ENCODE data around the gene HS6ST1.
A peak's percentile ranks its signal among the peaks of the same experiment; 100 is the strongest.
"Not testable (repeated sequence)": the region's sequence is repeated elsewhere in the genome, so short reads cannot be mapped to it uniquely, and the experiment has no call there.

Gene HS6ST1

GRCh38 chr2:128264881-128265607 is 53.6 kb downstream of the HS6ST1 start:
- no peak for TF ChIP-seq POLR2A (IDR thresholded peaks at IDR 0.05; ENCODE audit: low read depth, low read length)
- DNase-seq (ENCODE audit: insufficient read length, low spot score) (no peak), FAIRE-seq (no peak)

- no peak for TF ChIP-seq POLR2A (IDR thresholded peaks at IDR 0.05; ENCODE audit: low read depth, low read length)
- DNase-seq (ENCODE audit: insufficient read length, low spot score): no peak
- no peak for FAIRE-seq
Observed at GRCh38 chr2:128263902-128264331, 54.8 kb downstream of the HS6ST1 start.

- no peak for DNase-seq (ENCODE audit: insufficient read length, low spot score)
- FAIRE-seq: no peak
- TF ChIP-seq POLR2A (IDR thresholded peaks at IDR 0.05; ENCODE audit: low read depth, low read length): no peak
Observed at GRCh38 chr2:128262315-128263253, 56.1 kb downstream of the HS6ST1 start.

GRCh38 chr2:128261245-128262128 is 57.2 kb downstream of the HS6ST1 start:
- no peak for FAIRE-seq
- TF ChIP-seq POLR2A (IDR thresholded peaks at IDR 0.05; ENCODE audit: low read depth, low read length): no peak
- DNase-seq (ENCODE audit: insufficient read length, low spot score): no peak

GRCh38 chr2:128260239-128261138 is 58.2 kb downstream of the HS6ST1 start:
- FAIRE-seq (peak; percentile 87), DNase-seq (ENCODE audit: insufficient read length, low spot score) (peak; percentile 87)
- TF ChIP-seq POLR2A (IDR thresholded peaks at IDR 0.05; ENCODE audit: low read depth, low read length): 0 out of 2 replicates have a peak, but pooled peaks have one; percentile 10

GRCh38 chr2:128259585-128259984 is 59.1 kb downstream of the HS6ST1 start:
- no peak for FAIRE-seq
- no peak for TF ChIP-seq POLR2A (IDR thresholded peaks at IDR 0.05; ENCODE audit: low read depth, low read length)
- DNase-seq (ENCODE audit: insufficient read length, low spot score): no peak

GRCh38 chr2:128258218-128258617 is 60.5 kb downstream of the HS6ST1 start:
- DNase-seq (ENCODE audit: insufficient read length, low spot score) (no peak), FAIRE-seq (no peak)
- no peak for TF ChIP-seq POLR2A (IDR thresholded peaks at IDR 0.05; ENCODE audit: low read depth, low read length)

GRCh38 chr2:128252501-128252900 is 66.2 kb downstream of the HS6ST1 start:
- no peak for TF ChIP-seq POLR2A (IDR thresholded peaks at IDR 0.05; ENCODE audit: low read depth, low read length)
- FAIRE-seq: no peak
- no peak for DNase-seq (ENCODE audit: insufficient read length, low spot score)

- not testable (repeated sequence) for DNase-seq (ENCODE audit: insufficient read length, low spot score); FAIRE-seq
Observed at GRCh38 chr2:128252086-128252485, 66.6 kb downstream of the HS6ST1 start.

GRCh38 chr2:128250229-128251025 is 68.2 kb downstream of the HS6ST1 start:
- FAIRE-seq (no peak), DNase-seq (ENCODE audit: insufficient read length, low spot score) (no peak)
- no peak for TF ChIP-seq POLR2A (IDR thresholded peaks at IDR 0.05; ENCODE audit: low read depth, low read length)

GRCh38 chr2:128249555-128249954 is 69.1 kb downstream of the HS6ST1 start:
- DNase-seq (ENCODE audit: insufficient read length, low spot score) (no peak), FAIRE-seq (no peak)
- TF ChIP-seq POLR2A (IDR thresholded peaks at IDR 0.05; ENCODE audit: low read depth, low read length): no peak

- no peak for TF ChIP-seq POLR2A (IDR thresholded peaks at IDR 0.05; ENCODE audit: low read depth, low read length)
- DNase-seq (ENCODE audit: insufficient read length, low spot score) (no peak), FAIRE-seq (no peak)
Observed at GRCh38 chr2:128245813-128246212, 72.9 kb downstream of the HS6ST1 start.
